Mesothelial cell of epicardium (in vitro differentiated cells): ENCODE measurements around the gene RAPGEF1. TPM values are rescaled to one million over a fixed set of nuclear protein-coding genes. Genes with fewer than 3 reads are reported as not detected.

Experiments used
- DNase-seq, 2 experiments: peaks; one replicate each; pipeline ENCODE4 v3.0.0; 2021; ENCODE audit warnings: low spot score in 2 of 2; ENCODE audit not compliant: unreplicated experiment in 2 of 2
- H3K27ac Mint-ChIP-seq: 2 replicates; pipeline ENCODE4 v1.8.0; 2021; ENCODE audit warnings: mixed read lengths
- H3K27me3 Mint-ChIP-seq: 2 replicates; pipeline ENCODE4 v1.8.0; 2021; ENCODE audit warnings: low read depth, mixed read lengths
- H3K36me3 Mint-ChIP-seq: 2 replicates; pipeline ENCODE4 v1.8.0; 2021; ENCODE audit warnings: mixed read lengths
- H3K4me1 Mint-ChIP-seq: 2 replicates; pipeline ENCODE4 v1.8.0; 2021; ENCODE audit warnings: mixed read lengths
- H3K4me3 Mint-ChIP-seq: 2 replicates; pipeline ENCODE4 v1.8.0; 2021; ENCODE audit warnings: mild to moderate bottlenecking, moderate library complexity, mixed read lengths
- H3K9me3 Mint-ChIP-seq: 2 replicates; pipeline ENCODE4 v1.8.0; 2021; ENCODE audit warnings: mixed read lengths
- CTCF ChIP-seq: fragments of 200-600 bp; sonication (generic); IDR thresholded peaks from one replicate; pipeline ENCODE4 v1.5.0; 2021; ENCODE audit warnings: antibody characterized with exemption; ENCODE audit not compliant: unreplicated experiment
- total RNA-seq: library from RNA; stranded (reverse); gene quantifications from 3 replicates; pipeline ENCODE4 v1.2.1, GENCODE V29; 2021

Gene RAPGEF1
- total RNA-seq, 1 donor from 2014 or later = 50.4 TPM

- Mint-ChIP-seq H3K4me3 (no peak overlapping the region), H3K27me3 (no peaks in the 10 kb centered on the region), H3K9me3 (no peaks in the 10 kb centered on the region), H3K36me3 (peaks cover 17% of the 10 kb centered on the region), H3K4me1 (peaks cover 23% of the 10 kb centered on the region), H3K27ac (peak overlapping the region; percentile 55)
- no peak for TF ChIP-seq CTCF
- DNase-seq = no peak
Measured at GRCh38 chr9:131727184-131727759, 12.6 kb downstream of the RAPGEF1 start.

- Mint-ChIP-seq H3K4me3 (no peak overlapping the region), H3K27ac (no peak overlapping the region)
Measured at GRCh38 chr9:131724683-131725082, 15.2 kb downstream of the RAPGEF1 start.

DNA sequence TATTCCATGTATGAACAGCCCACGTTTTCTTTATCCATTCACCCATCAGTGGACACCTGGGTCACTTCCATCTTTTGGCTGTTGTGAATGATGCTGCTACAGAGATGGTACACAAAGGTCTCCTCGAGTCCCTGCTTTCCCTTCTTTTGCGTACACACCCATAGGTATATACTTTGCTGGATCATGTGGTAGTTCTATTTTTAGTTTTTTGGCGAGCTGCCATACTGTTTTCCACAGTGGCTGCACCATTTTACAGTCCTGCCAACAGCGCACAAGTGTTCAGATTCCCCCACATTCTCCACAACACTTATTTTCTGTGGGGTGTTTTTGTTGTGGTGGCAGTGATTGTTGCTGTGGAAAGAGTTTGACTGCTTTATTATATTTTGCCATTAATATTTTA is 16.2 kb downstream of the RAPGEF1 start:
- no peak overlapping the region for H3K4me3 Mint-ChIP-seq
- TF ChIP-seq CTCF = no peak
- no peaks in the 10 kb centered on the region for H3K27me3 Mint-ChIP-seq
- H3K4me1 Mint-ChIP-seq = peaks cover 17% of the 10 kb centered on the region
- no peaks in the 10 kb centered on the region for H3K9me3 Mint-ChIP-seq
- H3K27ac Mint-ChIP-seq = no peak overlapping the region
- H3K36me3 Mint-ChIP-seq = peaks cover 22% of the 10 kb centered on the region
- DNase-seq = no peak

More at GRCh38 chr9:131724683-131725082, 15.2 kb downstream of the RAPGEF1 start:
- Mint-ChIP-seq H3K27me3 (no peaks in the 10 kb centered on the region), H3K9me3 (no peaks in the 10 kb centered on the region), H3K4me1 (peaks cover 23% of the 10 kb centered on the region), H3K36me3 (peaks cover 22% of the 10 kb centered on the region)
- no peak for TF ChIP-seq CTCF
- no peak for DNase-seq

- Mint-ChIP-seq H3K27me3 (no peaks in the 10 kb centered on the region), H3K36me3 (peaks cover 22% of the 10 kb centered on the region), H3K4me3 (no peak overlapping the region), H3K27ac (no peak overlapping the region), H3K4me1 (peaks cover 4% of the 10 kb centered on the region), H3K9me3 (no peaks in the 10 kb centered on the region)
- no peak for TF ChIP-seq CTCF
- no peak for DNase-seq
Measured at GRCh38 chr9:131722255-131722654, 17.6 kb downstream of the RAPGEF1 start.

- no peak for TF ChIP-seq CTCF
- Mint-ChIP-seq H3K9me3 (no peaks in the 10 kb centered on the region), H3K27ac (no peak overlapping the region), H3K36me3 (peaks cover 22% of the 10 kb centered on the region), H3K4me1 (no peaks in the 10 kb centered on the region), H3K27me3 (no peaks in the 10 kb centered on the region), H3K4me3 (no peak overlapping the region)
- DNase-seq = no peak
Measured at GRCh38 chr9:131721076-131721475, 18.8 kb downstream of the RAPGEF1 start.

GRCh38 chr9:131720330-131720729 is 19.5 kb downstream of the RAPGEF1 start:
- no peaks in the 10 kb centered on the region for H3K4me1 Mint-ChIP-seq
- DNase-seq = no peak
- H3K27me3 Mint-ChIP-seq = no peaks in the 10 kb centered on the region
- no peak for TF ChIP-seq CTCF
- peaks cover 19% of the 10 kb centered on the region for H3K36me3 Mint-ChIP-seq
- no peak overlapping the region for H3K27ac Mint-ChIP-seq
- H3K4me3 Mint-ChIP-seq = no peak overlapping the region
- H3K9me3 Mint-ChIP-seq = no peaks in the 10 kb centered on the region
